ENCODE data around the gene GAS7. TPM values are rescaled to one million over a fixed set of nuclear protein-coding genes. Genes with fewer than 3 reads are reported as not detected.

GAS7 gene
- total and polyA plus RNA-seq, 2 experiments from 2014 or later = 1.9 to 10.7 TPM

- Histone ChIP-seq H3K9me2 (ENCODE audit: insufficient read depth) (no peaks in the 10 kb centered on the region), H2AFZ (no peak overlapping the region), H3K4me2 (no peak overlapping the region), H3K79me2 (replicated peaks; ENCODE audit: insufficient read depth) (no peaks in the 10 kb centered on the region), H3K36me3 (ENCODE audit: insufficient read depth) (no peaks in the 10 kb centered on the region), H3K4me1 (ENCODE audit: insufficient read depth) (no peaks in the 10 kb centered on the region), H3K27ac (ENCODE audit: low read depth) (no peak overlapping the region), H3K27me3 (ENCODE audit: insufficient read depth) (no peaks in the 10 kb centered on the region), H4K20me1 (replicated peaks; ENCODE audit: insufficient read depth) (no peaks in the 10 kb centered on the region), H3K4me3 (no peak overlapping the region), H3F3A (replicated peaks; ENCODE audit: low read depth) (no peaks in the 10 kb centered on the region)
- DNase-seq (ENCODE audit: low spot score) = no peak
- H3K27me3 Mint-ChIP-seq (ENCODE audit: insufficient read depth, low read depth, poor library complexity) = peaks cover 18% of the 10 kb centered on the region
- TF ChIP-seq EZH2phosphoT487 (IDR thresholded peaks at IDR 0.05; ENCODE audit: unreplicated experiment) = no peak
- H3K36me3 Mint-ChIP-seq (ENCODE audit: low read depth) = no peaks in the 10 kb centered on the region; the same call in 2 of the 3 replicates
- H3K27ac Mint-ChIP-seq = no peak overlapping the region
- peaks cover 15% of the 10 kb centered on the region for H3K4me1 Mint-ChIP-seq
- no peaks in the 10 kb centered on the region; the same call in 2 of the 3 replicates for H3K9me3 Mint-ChIP-seq
- ATAC-seq = peak; percentile 70
- no peak overlapping the region for H3K4me3 Mint-ChIP-seq
Observed at GRCh38 chr17:9907883-9908648, 290.3 kb downstream of the GAS7 start.

GRCh38 chr17:9907131-9907530 is 291.3 kb downstream of the GAS7 start:
- H3K27ac Mint-ChIP-seq = no peak overlapping the region
- H3K27me3 ChIP-seq (ENCODE audit: insufficient read depth) = no peaks in the 10 kb centered on the region
- TF ChIP-seq ZNF462 (CRISPR knock-in tag; IDR thresholded peaks at IDR 0.05) (no peak), ETS1 (IDR thresholded peaks at IDR 0.05) (no peak), EZH2phosphoT487 (IDR thresholded peaks at IDR 0.05; ENCODE audit: unreplicated experiment) (no peak), ZNF114 (CRISPR knock-in tag; IDR thresholded peaks at IDR 0.05) (no peak), JUNB (IDR thresholded peaks at IDR 0.05; ENCODE audit: unreplicated experiment) (no peak), CTCF (conservative IDR thresholded peaks at IDR 0.05; ENCODE audit: low read depth in 2 of 2) (no peak), STAT1 (IDR thresholded peaks at IDR 0.05; ENCODE audit: unreplicated experiment) (no peak), REST (IDR thresholded peaks at IDR 0.05; ENCODE audit: unreplicated experiment) (no peak)

More at GRCh38 chr17:9907131-9907530, 291.3 kb downstream of the GAS7 start:
- Histone ChIP-seq H3K4me3 (no peak overlapping the region), H2AFZ (no peak overlapping the region), H3K36me3 (ENCODE audit: insufficient read depth) (no peaks in the 10 kb centered on the region), H3K4me1 (ENCODE audit: insufficient read depth) (no peaks in the 10 kb centered on the region), H3K4me2 (no peak overlapping the region), H3K27ac (ENCODE audit: low read depth) (no peak overlapping the region), H4K20me1 (replicated peaks; ENCODE audit: insufficient read depth) (no peaks in the 10 kb centered on the region), H3K79me2 (replicated peaks; ENCODE audit: insufficient read depth) (no peaks in the 10 kb centered on the region), H3F3A (replicated peaks; ENCODE audit: low read depth) (no peaks in the 10 kb centered on the region), H3K9me2 (ENCODE audit: insufficient read depth) (no peaks in the 10 kb centered on the region)
- H3K36me3 Mint-ChIP-seq (ENCODE audit: low read depth) = no peaks in the 10 kb centered on the region; the same call in 2 of the 3 replicates
- peaks cover 17% of the 10 kb centered on the region for H3K4me1 Mint-ChIP-seq
- H3K9me3 Mint-ChIP-seq = no peaks in the 10 kb centered on the region; the same call in 2 of the 3 replicates
- DNase-seq (ENCODE audit: low spot score) = no peak
- no peak overlapping the region for H3K4me3 Mint-ChIP-seq
- H3K27me3 Mint-ChIP-seq (ENCODE audit: insufficient read depth, low read depth, poor library complexity) = peaks cover 18% of the 10 kb centered on the region
- ATAC-seq = no peak
